ENCODE results near the gene JPT1.

JPT1 gene

GRCh38 chr17:75086496-75087181 is 67.7 kb downstream of the JPT1 start:
- no peak overlapping the region for H3K4me3 ChIP-seq (ENCODE audit: low read depth, low read length)
- no peak for TF ChIP-seq CTCF (IDR thresholded peaks at IDR 0.05; ENCODE audit: low read depth, low read length, missing control alignments)
- DNase-seq (ENCODE audit: low read depth) = no peak

Data from GM12864 (cell line).